A549 treated with CpdA at 1 μM for 4 hours (cell line): ENCODE results near the gene EML1. TPM values are rescaled to one million over a fixed set of nuclear protein-coding genes. Genes with fewer than 3 reads are reported as not detected.

Source experiments
- total RNA-seq: library from RNA; stranded (reverse); fragments of 200-300 nt; extraction: Qiagen RNA extraction; gene quantifications from 5 replicates; pipeline ENCODE4 v1.2.3, GENCODE V29; 2022; ENCODE audit warnings: low read depth

EML1 gene, protein sequence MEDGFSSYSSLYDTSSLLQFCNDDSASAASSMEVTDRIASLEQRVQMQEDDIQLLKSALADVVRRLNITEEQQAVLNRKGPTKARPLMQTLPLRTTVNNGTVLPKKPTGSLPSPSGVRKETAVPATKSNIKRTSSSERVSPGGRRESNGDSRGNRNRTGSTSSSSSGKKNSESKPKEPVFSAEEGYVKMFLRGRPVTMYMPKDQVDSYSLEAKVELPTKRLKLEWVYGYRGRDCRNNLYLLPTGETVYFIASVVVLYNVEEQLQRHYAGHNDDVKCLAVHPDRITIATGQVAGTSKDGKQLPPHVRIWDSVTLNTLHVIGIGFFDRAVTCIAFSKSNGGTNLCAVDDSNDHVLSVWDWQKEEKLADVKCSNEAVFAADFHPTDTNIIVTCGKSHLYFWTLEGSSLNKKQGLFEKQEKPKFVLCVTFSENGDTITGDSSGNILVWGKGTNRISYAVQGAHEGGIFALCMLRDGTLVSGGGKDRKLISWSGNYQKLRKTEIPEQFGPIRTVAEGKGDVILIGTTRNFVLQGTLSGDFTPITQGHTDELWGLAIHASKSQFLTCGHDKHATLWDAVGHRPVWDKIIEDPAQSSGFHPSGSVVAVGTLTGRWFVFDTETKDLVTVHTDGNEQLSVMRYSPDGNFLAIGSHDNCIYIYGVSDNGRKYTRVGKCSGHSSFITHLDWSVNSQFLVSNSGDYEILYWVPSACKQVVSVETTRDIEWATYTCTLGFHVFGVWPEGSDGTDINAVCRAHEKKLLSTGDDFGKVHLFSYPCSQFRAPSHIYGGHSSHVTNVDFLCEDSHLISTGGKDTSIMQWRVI
- total RNA-seq = 39.4 to 45.4 TPM (median 45.2 TPM) in 5 replicates

DNA sequence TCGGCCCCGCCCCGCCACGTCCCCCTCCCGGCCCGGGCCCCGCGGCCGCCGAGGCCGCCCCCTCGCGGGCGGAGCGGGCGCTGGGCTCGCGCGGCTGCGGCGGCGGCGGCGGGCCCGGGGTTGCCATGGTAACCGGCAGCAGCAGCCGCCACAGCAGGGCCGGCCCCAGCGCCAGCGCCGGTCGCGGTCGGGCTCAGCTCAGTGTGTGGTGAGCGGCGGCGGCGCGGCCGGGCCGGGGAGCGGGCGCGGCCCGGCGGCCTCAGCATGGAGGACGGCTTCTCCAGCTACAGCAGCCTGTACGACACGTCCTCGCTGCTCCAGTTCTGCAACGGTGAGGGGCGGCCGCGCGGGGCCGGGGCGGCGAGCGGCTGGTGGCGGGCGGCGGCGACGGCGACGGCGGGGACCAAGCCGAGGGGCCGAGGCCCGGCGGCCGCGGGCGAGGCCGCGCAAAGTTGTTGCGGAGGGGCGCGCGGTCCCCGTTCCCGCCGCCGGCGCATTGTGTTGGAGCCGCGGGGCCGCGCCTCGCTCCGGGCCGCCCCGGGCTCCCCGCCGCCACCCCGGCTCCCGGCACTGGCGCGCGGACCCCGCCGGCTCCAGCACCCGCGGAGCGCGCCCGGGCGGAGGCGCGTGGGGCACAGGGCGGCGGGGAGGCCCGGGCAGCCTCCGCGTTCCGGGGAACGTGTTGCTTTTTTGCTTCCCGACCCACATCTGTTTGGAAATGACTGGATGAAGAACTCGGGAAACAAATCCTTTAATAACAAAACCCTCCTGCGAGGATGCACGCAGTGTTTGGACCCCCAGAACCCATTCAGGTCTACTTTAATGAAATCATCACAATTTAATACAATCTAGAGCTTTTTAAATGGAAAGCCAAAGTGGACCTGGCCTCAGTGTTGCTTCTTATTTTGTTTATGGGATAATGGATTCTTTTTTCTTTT is at the start of gene EML1:
EML1 (plus strand) TSS at position 201 of the 938 bp plus-strand sequence; CDS start at position 265, 64 bp downstream.

Other genes starting within 250 kb of the EML1 start
- 35.9 to 42.1 TPM (median 38.2 TPM) in 5 replicates for gene CCDC85C, start 189.2 kb upstream of the EML1 start, total RNA-seq
- gene HHIPL1, start 148.3 kb upstream of the EML1 start, total RNA-seq = 0.19 to 0.25 TPM (median 0.22 TPM) in 5 replicates
- gene CYP46A1, start 109.1 kb upstream of the EML1 start, total RNA-seq = 0.06 to 0.14 TPM (median 0.11 TPM) in 4 of 5 replicates, not detected in the other